NCI-H2107 treated with DMSO at 0.1 percent for 48 hours (cell line): ENCODE measurements around the gene SERGEF.

Experiments
- DNase-seq: peaks from one replicate; lab custom pipeline; 2025; ENCODE audit not compliant: unreplicated experiment; lab: John Stamatoyannopoulos, UW

The SERGEF gene

GRCh38 chr11:17865765-17866428, 146.9 kb downstream of the SERGEF start:
- no peak for DNase-seq

GRCh38 chr11:17864478-17864941, 148.3 kb downstream of the SERGEF start:
- no peak for DNase-seq

- no peak for DNase-seq
These were observed 151.7 kb downstream of the SERGEF start for GRCh38 chr11:17861036-17861755.

- no peak for DNase-seq
These were observed 153.3 kb downstream of the SERGEF start for GRCh38 chr11:17859552-17859951.

- DNase-seq, result no peak
These were observed 157.1 kb downstream of the SERGEF start for GRCh38 chr11:17855531-17856290.

GRCh38 chr11:17853280-17853679, 159.6 kb downstream of the SERGEF start:
- no peak for DNase-seq

- no peak for DNase-seq
These were observed 160.6 kb downstream of the SERGEF start for GRCh38 chr11:17852246-17852645.

GRCh38 chr11:17851697-17852096, 161.2 kb downstream of the SERGEF start:
- DNase-seq, result no peak

- DNase-seq, result no peak
These were observed 162.5 kb downstream of the SERGEF start for GRCh38 chr11:17850336-17850735.

GRCh38 chr11:17848715-17849114, 164.1 kb downstream of the SERGEF start:
- no peak for DNase-seq

- DNase-seq, result no peak
These were observed 165.9 kb downstream of the SERGEF start for GRCh38 chr11:17846852-17847453.

- DNase-seq, result no peak
These were observed 167.4 kb downstream of the SERGEF start for GRCh38 chr11:17845431-17845881.

- peak; percentile 53 for DNase-seq
These were observed 172.7 kb downstream of the SERGEF start for GRCh38 chr11:17840101-17840548.

GRCh38 chr11:17839450-17839849, 173.4 kb downstream of the SERGEF start:
- no peak for DNase-seq

GRCh38 chr11:17838102-17838501, 174.7 kb downstream of the SERGEF start:
- no peak for DNase-seq

GRCh38 chr11:17831883-17832282, 181.0 kb downstream of the SERGEF start:
- DNase-seq, result no peak

GRCh38 chr11:17831228-17831627, 181.6 kb downstream of the SERGEF start:
- no peak for DNase-seq

- DNase-seq, result no peak
These were observed 184.5 kb downstream of the SERGEF start for GRCh38 chr11:17828311-17828751.

GRCh38 chr11:17827006-17827405, 185.8 kb downstream of the SERGEF start:
- no peak for DNase-seq

GRCh38 chr11:17822401-17822781, 190.5 kb downstream of the SERGEF start:
- DNase-seq, result no peak
